CD4-positive, CD25-positive, alpha-beta regulatory T cell (primary cell): ENCODE measurements around the gene PSMD4. TPM values are rescaled to one million over a fixed set of nuclear protein-coding genes. Genes with fewer than 3 reads are reported as not detected.

Experiments used
- ATAC-seq, 2 donors: fragments of 150-1000 bp; cut with Tn5 transposase; one replicate each; pipeline ENCODE4 v1.10.0; 2021; ENCODE audit warnings: low read depth in 2 of 2, moderate number of reproducible peaks in 2 of 2, moderate library complexity in 1 of 2
- DNase-seq, 3 donors: peaks; one replicate each; pipeline versions ENCODE4 v3.0.0 to v3.0.0-alpha.2; 2012 to 2022; ENCODE audit warnings: mixed read lengths in 1 of 3
- H3K27ac ChIP-seq: one replicate; pipeline ENCODE4 v1.7.0; 2013; ENCODE audit warnings: mild to moderate bottlenecking, low read length; ENCODE audit not compliant: insufficient read depth, poor library complexity, severe bottlenecking
- H3K27me3 ChIP-seq: one replicate; pipeline ENCODE4 v1.7.0; 2013; ENCODE audit warnings: low read length; ENCODE audit not compliant: control insufficient read depth, insufficient read depth
- H3K36me3 ChIP-seq: one replicate; pipeline ENCODE4 v1.7.0; 2013; ENCODE audit warnings: mild to moderate bottlenecking, low read length, moderate library complexity; ENCODE audit not compliant: control insufficient read depth, insufficient read depth
- H3K4me1 ChIP-seq: 2 replicates; pipeline ENCODE4 v1.7.0; 2013; ENCODE audit warnings: mild to moderate bottlenecking, low read length; ENCODE audit not compliant: insufficient read depth, control insufficient read depth, poor library complexity, severe bottlenecking
- H3K4me3 ChIP-seq: one replicate; pipeline ENCODE4 v1.7.0; 2013; ENCODE audit warnings: low read depth, mild to moderate bottlenecking, low read length, moderate library complexity
- H3K9me3 ChIP-seq, 2 experiments: 1 replicate in 1 of 2; 2 replicates in 1 of 2; pipeline ENCODE4 v1.7.0; 2013; ENCODE audit warnings: low read length in 2 of 2, mild to moderate bottlenecking in 1 of 2, moderate library complexity in 1 of 2; ENCODE audit not compliant: control insufficient read depth in 2 of 2
- H3K27ac Mint-ChIP-seq, 3 donors: one replicate each; pipeline ENCODE4 v1.8.0; 2020 to 2022; ENCODE audit warnings: mild to moderate bottlenecking in 3 of 3, mixed read lengths in 3 of 3, moderate library complexity in 2 of 3
- H3K27me3 Mint-ChIP-seq: one replicate; pipeline ENCODE4 v1.8.0; 2022; ENCODE audit warnings: mild to moderate bottlenecking, mixed read lengths
- H3K36me3 Mint-ChIP-seq: one replicate; pipeline ENCODE4 v1.8.0; 2020; ENCODE audit warnings: mixed read lengths
- H3K4me1 Mint-ChIP-seq, 4 donors: one replicate each; pipeline ENCODE4 v1.8.0; 2020 to 2022; ENCODE audit warnings: mixed read lengths in 4 of 4, mild to moderate bottlenecking in 1 of 4
- H3K4me3 Mint-ChIP-seq, 4 donors: one replicate each; pipeline ENCODE4 v1.8.0; 2020 to 2022; ENCODE audit warnings: mild to moderate bottlenecking in 4 of 4, mixed read lengths in 4 of 4, moderate library complexity in 3 of 4
- H3K9me3 Mint-ChIP-seq, 7 donors: one replicate each; pipeline ENCODE4 v1.8.0; 2020 to 2022; ENCODE audit warnings: mixed read lengths in 7 of 7, mild to moderate bottlenecking in 3 of 7, moderate library complexity in 2 of 7
- polyA plus RNA-seq, 4 donors: library from polyadenylated mRNA; unstranded; fragments of 300-500 nt; fragmentation: Illumina TruSeq; gene quantifications; one replicate each; pipeline ENCODE4 v1.2.3, GENCODE V29; 2021
- total RNA-seq: library from RNA; stranded (reverse); gene quantifications from one replicate; pipeline ENCODE4 v1.2.3, GENCODE V29; 2022

The PSMD4 gene
- total and polyA plus RNA-seq, 5 donors from 2014 or later: 91.6 to 392 (median 276) TPM

- peaks cover 9% of the 10 kb centered on the region for H3K4me1 ChIP-seq
- ATAC-seq (no peak), DNase-seq (peak in 1 of 3 donors; percentile 23)
- peaks cover 0 to 2% (median 0%) of the 10 kb centered on the region in 7 donors for H3K9me3 Mint-ChIP-seq
- peak overlapping the region; percentile 93 to 98 (median 98) for H3K27ac Mint-ChIP-seq
- no peaks in the 10 kb centered on the region for H3K9me3 ChIP-seq
- H3K27ac ChIP-seq: peak overlapping the region; percentile 78
- H3K27me3 Mint-ChIP-seq: peaks cover 6% of the 10 kb centered on the region
- H3K36me3 Mint-ChIP-seq: no peaks in the 10 kb centered on the region
- peaks cover 21 to 47% (median 35%) of the 10 kb centered on the region in 4 donors for H3K4me1 Mint-ChIP-seq
- no peaks in the 10 kb centered on the region for H3K36me3 ChIP-seq
- peak overlapping the region; percentile 97 for H3K4me3 ChIP-seq
- no peaks in the 10 kb centered on the region for H3K27me3 ChIP-seq
- peak overlapping the region; percentile 93 to 99 (median 98) for H3K4me3 Mint-ChIP-seq
Measured at GRCh38 chr1:151255381-151255780, 847 bp downstream of the PSMD4 start.

GRCh38 chr1:151259351-151259750 lies 4.8 kb downstream of the PSMD4 start:
- Histone ChIP-seq H3K4me1 (peaks cover 9% of the 10 kb centered on the region), H3K36me3 (peaks cover 7% of the 10 kb centered on the region), H3K27ac (no peak overlapping the region), H3K27me3 (no peaks in the 10 kb centered on the region), H3K4me3 (no peak overlapping the region), H3K9me3 (no peaks in the 10 kb centered on the region)
- DNase-seq (no peak), ATAC-seq (no peak)
- Mint-ChIP-seq H3K4me1 (peaks cover 15 to 42% (median 28%) of the 10 kb centered on the region in 4 donors), H3K27ac (no peak overlapping the region), H3K9me3 (peaks cover 0 to 2% (median 0%) of the 10 kb centered on the region in 7 donors), H3K36me3 (peaks cover 9% of the 10 kb centered on the region), H3K27me3 (peaks cover 5% of the 10 kb centered on the region), H3K4me3 (peak overlapping the region in 2 of 4 donors; percentile 27 to 77)

GRCh38 chr1:151265446-151266236 lies 11.1 kb downstream of the PSMD4 start:
- ATAC-seq: no peak
- no peak overlapping the region for H3K4me3 ChIP-seq
- peaks cover 0 to 3% (median 0%) of the 10 kb centered on the region in 4 donors for H3K4me1 Mint-ChIP-seq
- DNase-seq: no peak
- H3K36me3 Mint-ChIP-seq: peaks cover 45% of the 10 kb centered on the region
- H3K9me3 ChIP-seq: no peaks in the 10 kb centered on the region
- peaks cover 44% of the 10 kb centered on the region for H3K36me3 ChIP-seq
- peak overlapping the region; percentile 38 to 82 (median 52) for H3K27ac Mint-ChIP-seq
- no peak overlapping the region for H3K4me3 Mint-ChIP-seq
- H3K27me3 ChIP-seq: no peaks in the 10 kb centered on the region
- H3K9me3 Mint-ChIP-seq: no peaks in the 10 kb centered on the region
- no peaks in the 10 kb centered on the region for H3K27me3 Mint-ChIP-seq
- no peaks in the 10 kb centered on the region for H3K4me1 ChIP-seq
- no peak overlapping the region for H3K27ac ChIP-seq

- H3K36me3 Mint-ChIP-seq: peaks cover 47% of the 10 kb centered on the region
- H3K4me1 Mint-ChIP-seq: peaks cover 0 to 3% (median 0%) of the 10 kb centered on the region in 4 donors
- H3K27me3 Mint-ChIP-seq: no peaks in the 10 kb centered on the region
- H3K9me3 ChIP-seq: no peaks in the 10 kb centered on the region
- no peak for ATAC-seq
- no peaks in the 10 kb centered on the region for H3K27me3 ChIP-seq
- DNase-seq: no peak
- no peaks in the 10 kb centered on the region for H3K9me3 Mint-ChIP-seq
- H3K4me3 Mint-ChIP-seq: no peak overlapping the region
- H3K36me3 ChIP-seq: peaks cover 44% of the 10 kb centered on the region
- H3K4me1 ChIP-seq: no peaks in the 10 kb centered on the region
- no peak overlapping the region for H3K4me3 ChIP-seq
- H3K27ac ChIP-seq: no peak overlapping the region
- H3K27ac Mint-ChIP-seq: peak overlapping the region in 1 of 3 donors; percentile 76
Measured at GRCh38 chr1:151266315-151266714, 11.8 kb downstream of the PSMD4 start.

- H3K36me3 Mint-ChIP-seq: peaks cover 51% of the 10 kb centered on the region
- no peak overlapping the region for H3K4me3 Mint-ChIP-seq
- DNase-seq (no peak), ATAC-seq (no peak)
- H3K36me3 ChIP-seq: peaks cover 43% of the 10 kb centered on the region
- H3K4me1 Mint-ChIP-seq: peaks cover 0 to 3% (median 0%) of the 10 kb centered on the region in 4 donors
- no peak overlapping the region for H3K4me3 ChIP-seq
- no peaks in the 10 kb centered on the region for H3K9me3 ChIP-seq
- no peak overlapping the region for H3K27ac ChIP-seq
- H3K27me3 ChIP-seq: no peaks in the 10 kb centered on the region
- no peaks in the 10 kb centered on the region for H3K9me3 Mint-ChIP-seq
- H3K4me1 ChIP-seq: no peaks in the 10 kb centered on the region
- no peaks in the 10 kb centered on the region for H3K27me3 Mint-ChIP-seq
- peak overlapping the region in 1 of 3 donors; percentile 76 for H3K27ac Mint-ChIP-seq
Measured at GRCh38 chr1:151266821-151267220, 12.3 kb downstream of the PSMD4 start.

- H3K4me3 Mint-ChIP-seq: no peak overlapping the region
- peaks cover 0 to 3% (median 0%) of the 10 kb centered on the region in 4 donors for H3K4me1 Mint-ChIP-seq
- H3K27ac Mint-ChIP-seq: peak overlapping the region in 2 of 3 donors; percentile 7 to 77
- H3K4me3 ChIP-seq: no peak overlapping the region
- H3K9me3 ChIP-seq: no peaks in the 10 kb centered on the region
- DNase-seq: no peak
- no peaks in the 10 kb centered on the region for H3K27me3 Mint-ChIP-seq
- no peak overlapping the region for H3K27ac ChIP-seq
- ATAC-seq: no peak
- H3K36me3 ChIP-seq: peaks cover 36% of the 10 kb centered on the region
- H3K36me3 Mint-ChIP-seq: peaks cover 49% of the 10 kb centered on the region
- no peaks in the 10 kb centered on the region for H3K9me3 Mint-ChIP-seq
- no peaks in the 10 kb centered on the region for H3K4me1 ChIP-seq
- no peaks in the 10 kb centered on the region for H3K27me3 ChIP-seq
Measured at GRCh38 chr1:151267760-151268159, 13.2 kb downstream of the PSMD4 start.

GRCh38 chr1:151273924-151274466 lies 19.5 kb downstream of the PSMD4 start:
- H3K9me3 Mint-ChIP-seq: peaks cover 0 to 3% (median 0%) of the 10 kb centered on the region in 7 donors
- DNase-seq: no peak
- H3K4me3 Mint-ChIP-seq: peak overlapping the region in 1 of 4 donors; percentile 57
- ATAC-seq: no peak
- no peaks in the 10 kb centered on the region for H3K27me3 Mint-ChIP-seq
- no peaks in the 10 kb centered on the region for H3K4me1 Mint-ChIP-seq
- H3K4me1 ChIP-seq: no peaks in the 10 kb centered on the region
- H3K36me3 Mint-ChIP-seq: peaks cover 19% of the 10 kb centered on the region
- H3K27ac ChIP-seq: no peak overlapping the region
- no peaks in the 10 kb centered on the region for H3K9me3 ChIP-seq
- H3K36me3 ChIP-seq: peaks cover 3% of the 10 kb centered on the region
- H3K27ac Mint-ChIP-seq: peak overlapping the region in 1 of 3 donors; percentile 81
- no peaks in the 10 kb centered on the region for H3K27me3 ChIP-seq
- H3K4me3 ChIP-seq: no peak overlapping the region
